ENCODE data around the gene SPEF1. TPM values are rescaled to one million over a fixed set of nuclear protein-coding genes. Genes with fewer than 3 reads are reported as not detected.

Gene SPEF1
- total RNA-seq, 1 donor: under 0.01 TPM

- H4K20me1 ChIP-seq (ENCODE audit: insufficient read depth, low read length): no peaks in the 10 kb centered on the region
Measured at GRCh38 chr20:3729811-3730540, 51.3 kb downstream of the SPEF1 start.

GRCh38 chr20:3729378-3729777 lies 51.9 kb downstream of the SPEF1 start:
- DNase-seq (ENCODE audit: insufficient read length, low spot score, missing footprints): no peak
- no peak overlapping the region for H3K4me2 ChIP-seq (ENCODE audit: insufficient read depth, low read length)
- H3K27ac ChIP-seq (ENCODE audit: low read depth, low read length): no peak overlapping the region
- no peak overlapping the region for H2AFZ ChIP-seq (ENCODE audit: low read length)
- TF ChIP-seq CTCF (IDR thresholded peaks at IDR 0.05; ENCODE audit: extremely low read depth, low read depth, low read length): no peak
- no peaks in the 10 kb centered on the region for H4K20me1 ChIP-seq (ENCODE audit: insufficient read depth, low read length)
- peaks cover 11% of the 10 kb centered on the region for H3K4me1 ChIP-seq (ENCODE audit: insufficient read depth, low read length)
- H3K4me3 ChIP-seq (ENCODE audit: insufficient read depth, low read length): no peak overlapping the region
- H3K36me3 ChIP-seq (ENCODE audit: insufficient read depth, low read length): no peaks in the 10 kb centered on the region
- H3K79me2 ChIP-seq (ENCODE audit: insufficient read depth, low read length): no peaks in the 10 kb centered on the region
- peaks cover 33% of the 10 kb centered on the region for H3K27me3 ChIP-seq (ENCODE audit: insufficient read depth, low read length)
- no peaks in the 10 kb centered on the region for H3K9me3 ChIP-seq (ENCODE audit: low read depth, low read length)

More at GRCh38 chr20:3729811-3730540, 51.3 kb downstream of the SPEF1 start:
- no peaks in the 10 kb centered on the region for H3K79me2 ChIP-seq (ENCODE audit: insufficient read depth, low read length)
- DNase-seq (ENCODE audit: insufficient read length, low spot score, missing footprints): peak; percentile 50
- H3K9me3 ChIP-seq (ENCODE audit: low read depth, low read length): no peaks in the 10 kb centered on the region
- H3K27me3 ChIP-seq (ENCODE audit: insufficient read depth, low read length): peaks cover 35% of the 10 kb centered on the region
- no peak overlapping the region for H2AFZ ChIP-seq (ENCODE audit: low read length)
- no peak overlapping the region for H3K4me3 ChIP-seq (ENCODE audit: insufficient read depth, low read length)
- peaks cover 11% of the 10 kb centered on the region for H3K4me1 ChIP-seq (ENCODE audit: insufficient read depth, low read length)
- no peak overlapping the region for H3K27ac ChIP-seq (ENCODE audit: low read depth, low read length)
- TF ChIP-seq CTCF (IDR thresholded peaks at IDR 0.05; ENCODE audit: extremely low read depth, low read depth, low read length): no peak
- H3K4me2 ChIP-seq (ENCODE audit: insufficient read depth, low read length): no peak overlapping the region
- H3K36me3 ChIP-seq (ENCODE audit: insufficient read depth, low read length): no peaks in the 10 kb centered on the region

- Histone ChIP-seq H3K4me2 (ENCODE audit: insufficient read depth, low read length) (no peak overlapping the region), H2AFZ (ENCODE audit: low read length) (no peak overlapping the region), H4K20me1 (ENCODE audit: insufficient read depth, low read length) (no peaks in the 10 kb centered on the region), H3K4me3 (ENCODE audit: insufficient read depth, low read length) (no peak overlapping the region), H3K79me2 (ENCODE audit: insufficient read depth, low read length) (no peaks in the 10 kb centered on the region), H3K27me3 (ENCODE audit: insufficient read depth, low read length) (peaks cover 37% of the 10 kb centered on the region), H3K27ac (ENCODE audit: low read depth, low read length) (no peak overlapping the region), H3K4me1 (ENCODE audit: insufficient read depth, low read length) (peaks cover 11% of the 10 kb centered on the region), H3K9me3 (ENCODE audit: low read depth, low read length) (no peaks in the 10 kb centered on the region), H3K36me3 (ENCODE audit: insufficient read depth, low read length) (no peaks in the 10 kb centered on the region)
- no peak for TF ChIP-seq CTCF (IDR thresholded peaks at IDR 0.05; ENCODE audit: extremely low read depth, low read depth, low read length)
- peak; percentile 54 for DNase-seq (ENCODE audit: insufficient read length, low spot score, missing footprints)
Measured at GRCh38 chr20:3728876-3729275, 52.4 kb downstream of the SPEF1 start.

GRCh38 chr20:3728354-3728753 lies 52.9 kb downstream of the SPEF1 start:
- H3K4me1 ChIP-seq (ENCODE audit: insufficient read depth, low read length): peaks cover 11% of the 10 kb centered on the region
- H3K4me3 ChIP-seq (ENCODE audit: insufficient read depth, low read length): no peak overlapping the region
- peaks cover 32% of the 10 kb centered on the region for H3K27me3 ChIP-seq (ENCODE audit: insufficient read depth, low read length)
- H3K4me2 ChIP-seq (ENCODE audit: insufficient read depth, low read length): no peak overlapping the region
- H3K36me3 ChIP-seq (ENCODE audit: insufficient read depth, low read length): no peaks in the 10 kb centered on the region
- TF ChIP-seq CTCF (IDR thresholded peaks at IDR 0.05; ENCODE audit: extremely low read depth, low read depth, low read length): no peak
- no peaks in the 10 kb centered on the region for H3K79me2 ChIP-seq (ENCODE audit: insufficient read depth, low read length)
- H3K9me3 ChIP-seq (ENCODE audit: low read depth, low read length): no peaks in the 10 kb centered on the region
- DNase-seq (ENCODE audit: insufficient read length, low spot score, missing footprints): peak; percentile 27
- H4K20me1 ChIP-seq (ENCODE audit: insufficient read depth, low read length): no peaks in the 10 kb centered on the region
- no peak overlapping the region for H2AFZ ChIP-seq (ENCODE audit: low read length)
- H3K27ac ChIP-seq (ENCODE audit: low read depth, low read length): no peak overlapping the region

Other genes with a start within 250 kb of the SPEF1 start
- gene GFRA4, start 118.0 kb downstream of the SPEF1 start, total RNA-seq: not detected in 2 replicates
- gene ADAM33, start 99.4 kb downstream of the SPEF1 start, total RNA-seq: 3.5 and 11.2 TPM in 2 replicates
- gene SIGLEC1, start 68.8 kb downstream of the SPEF1 start, total RNA-seq: under 0.01 TPM in 1 of 2 replicates, not detected in the other
- not detected in 2 replicates for gene HSPA12B, start 48.8 kb downstream of the SPEF1 start, total RNA-seq
- 15.3 and 18.5 TPM in 2 replicates for gene ADISSP, start 13.7 kb downstream of the SPEF1 start, total RNA-seq
- gene CENPB, start 5.3 kb upstream of the SPEF1 start, total RNA-seq: 95.5 and 101 TPM in 2 replicates
- 20.6 and 23.5 TPM in 2 replicates for gene CDC25B, start 14.9 kb upstream of the SPEF1 start, total RNA-seq
- gene AP5S1, start 39.1 kb upstream of the SPEF1 start, total RNA-seq: 23.9 and 25.3 TPM in 2 replicates
- 32.1 and 32.2 TPM in 2 replicates for gene MAVS, start 65.4 kb upstream of the SPEF1 start, total RNA-seq
- 57.2 and 60.4 TPM in 2 replicates for gene PANK2, start 107.9 kb upstream of the SPEF1 start, total RNA-seq
- gene RNF24, start 234.1 kb upstream of the SPEF1 start, total RNA-seq: 22.4 and 25.6 TPM in 2 replicates